ENCODE measurements around the gene CDH23. TPM values are rescaled to one million over a fixed set of nuclear protein-coding genes. Genes with fewer than 3 reads are reported as not detected.
"Not testable (repeated sequence)": the region's sequence is repeated elsewhere in the genome, so short reads cannot be mapped to it uniquely, and the experiment has no call there.

CDH23 gene
- total and polyA plus RNA-seq, 2 donors from 2014 or later = 1.1 to 6.4 TPM

GRCh38 chr10:71358277-71358676 is 38.4 kb upstream of the CDH23 start:
- Histone ChIP-seq H3K27ac (ENCODE audit: low read depth in 2 of 2, low read length in 2 of 2) (no peak overlapping the region), H3K27me3 (ENCODE audit: control insufficient read depth, insufficient read depth, low read length) (no peaks in the 10 kb centered on the region), H3K9me3 (ENCODE audit: control insufficient read depth in 2 of 3, insufficient read depth in 1 of 3, low read length in 3 of 3) (no peaks in the 10 kb centered on the region), H3K4me3 (ENCODE audit: low read length in 3 of 3) (no peak overlapping the region), H3K4me1 (ENCODE audit: control insufficient read depth in 2 of 3, insufficient read depth in 2 of 3, low read depth in 1 of 3, low read length in 3 of 3) (peaks cover 0 to 3% (median 0%) of the 10 kb centered on the region in 3 donors), H3K9ac (ENCODE audit: low read length in 3 of 3) (no peak overlapping the region), H3K36me3 (ENCODE audit: control insufficient read depth in 2 of 3, insufficient read depth in 3 of 3, low read length in 3 of 3) (peaks cover 0 to 13% (median 2%) of the 10 kb centered on the region in 3 donors)
- no peak for FAIRE-seq
- intact Hi-C loops (cut with DNase I) = no loop called here
- no peak for DNase-seq
- TF ChIP-seq CTCF (IDR thresholded peaks at IDR 0.05; ENCODE audit: borderline replicate concordance, extremely low read depth, insufficient read depth) = no peak

DNA sequence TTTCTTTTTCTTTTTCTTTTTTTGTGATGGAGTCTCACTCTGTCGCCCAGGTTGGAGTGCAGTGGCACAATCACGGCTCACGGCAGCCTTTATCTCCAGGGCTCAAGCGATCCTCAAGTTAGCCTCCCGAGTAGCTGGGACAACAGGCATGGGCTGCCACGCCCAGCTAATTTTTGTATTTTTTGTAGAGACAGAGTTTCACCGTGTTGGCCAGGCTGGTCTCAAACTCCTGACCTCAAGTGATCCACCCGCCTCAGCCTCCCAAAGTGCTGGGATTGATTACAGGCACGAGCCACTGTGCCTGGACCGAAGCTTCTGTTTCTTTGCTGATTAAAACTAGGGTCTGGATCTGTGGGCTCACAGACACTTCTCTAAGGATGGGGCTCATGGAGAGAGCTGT is 37.8 kb upstream of the CDH23 start:
- FAIRE-seq; intact Hi-C loops (cut with DNase I): not testable (repeated sequence)

DNA sequence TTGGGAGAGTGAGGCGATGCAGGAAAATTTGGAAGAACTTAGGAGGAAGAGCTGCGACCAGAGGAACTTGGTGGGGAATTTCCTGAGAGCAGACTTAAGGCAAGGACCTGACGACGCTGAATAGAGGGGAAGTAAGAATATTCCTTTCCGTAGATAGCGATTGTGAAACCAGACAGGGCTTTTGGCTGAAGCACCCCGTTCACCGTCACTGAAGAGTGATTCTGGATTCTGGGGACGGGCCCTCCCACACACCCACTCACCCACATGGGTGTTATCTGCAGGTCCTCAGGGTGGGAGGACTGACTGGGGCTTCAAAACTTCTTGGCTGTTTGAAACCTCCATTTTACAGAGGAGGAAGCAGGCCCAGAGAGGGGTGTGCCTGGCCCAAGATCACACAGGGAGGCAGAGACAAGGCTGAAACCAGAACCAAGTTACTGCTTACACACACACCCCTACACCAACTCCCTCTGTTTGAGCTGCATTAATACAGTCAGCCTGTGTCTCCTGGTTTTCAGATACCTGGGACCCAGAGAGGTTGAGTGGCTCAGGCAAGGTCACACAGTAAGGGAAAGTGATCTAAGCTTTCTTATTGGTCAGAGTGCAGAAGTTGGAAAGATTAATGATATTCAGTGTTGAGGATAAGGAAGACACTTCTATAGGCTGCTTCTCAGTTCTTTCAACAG is 37.2 kb upstream of the CDH23 start:
- Histone ChIP-seq H3K9me3 (ENCODE audit: control insufficient read depth in 2 of 3, insufficient read depth in 1 of 3, low read length in 3 of 3) (no peaks in the 10 kb centered on the region), H3K9ac (ENCODE audit: low read length in 3 of 3) (no peak overlapping the region), H3K4me1 (ENCODE audit: control insufficient read depth in 2 of 3, insufficient read depth in 2 of 3, low read depth in 1 of 3, low read length in 3 of 3) (peaks cover 0 to 3% (median 0%) of the 10 kb centered on the region in 3 donors), H3K27ac (ENCODE audit: low read depth in 2 of 2, low read length in 2 of 2) (no peak overlapping the region), H3K27me3 (ENCODE audit: control insufficient read depth, insufficient read depth, low read length) (no peaks in the 10 kb centered on the region), H3K36me3 (ENCODE audit: control insufficient read depth in 2 of 3, insufficient read depth in 3 of 3, low read length in 3 of 3) (peaks cover 0 to 11% (median 4%) of the 10 kb centered on the region in 3 donors), H3K4me3 (ENCODE audit: low read length in 3 of 3) (no peak overlapping the region)
- DNase-seq = no peak
- intact Hi-C loops (cut with DNase I) = no loop called here
- no peak for TF ChIP-seq CTCF (IDR thresholded peaks at IDR 0.05; ENCODE audit: borderline replicate concordance, extremely low read depth, insufficient read depth)
- no peak for FAIRE-seq

More for the DNA sequence above, 37.8 kb upstream of the CDH23 start:
- not testable (repeated sequence) for H3K27me3 ChIP-seq (ENCODE audit: control insufficient read depth, insufficient read depth, low read length); DNase-seq; H3K4me1 ChIP-seq (ENCODE audit: control insufficient read depth in 2 of 3, insufficient read depth in 2 of 3, low read depth in 1 of 3, low read length in 3 of 3); H3K9me3 ChIP-seq (ENCODE audit: control insufficient read depth in 2 of 3, insufficient read depth in 1 of 3, low read length in 3 of 3); H3K27ac ChIP-seq (ENCODE audit: low read depth in 2 of 2, low read length in 2 of 2); H3K4me3 ChIP-seq (ENCODE audit: low read length in 3 of 3); H3K9ac ChIP-seq (ENCODE audit: low read length in 3 of 3)
- H3K36me3 ChIP-seq (ENCODE audit: control insufficient read depth in 2 of 3, insufficient read depth in 3 of 3, low read length in 3 of 3) = peaks cover 0 to 13% (median 3%) of the 10 kb centered on the region in 3 donors

DNA sequence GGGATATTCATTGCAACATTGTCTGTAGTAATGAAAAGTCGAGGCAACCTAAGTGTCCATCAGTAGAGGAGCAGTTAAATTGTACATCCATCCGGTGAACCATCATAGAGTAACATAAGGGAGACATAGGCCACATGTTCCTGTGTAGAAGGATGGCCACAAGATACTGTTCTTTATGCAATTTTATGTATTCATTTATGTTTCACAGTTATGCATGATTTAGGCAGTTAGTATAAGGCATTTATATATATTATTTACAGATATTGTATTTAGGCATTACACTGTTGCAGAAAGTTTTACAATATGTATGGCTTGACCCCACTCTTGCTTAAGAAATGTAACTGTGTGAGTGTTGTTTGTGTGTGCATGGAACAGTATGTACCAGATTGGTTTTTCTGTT is 36.0 kb upstream of the CDH23 start:
- no peak for TF ChIP-seq CTCF (IDR thresholded peaks at IDR 0.05; ENCODE audit: borderline replicate concordance, extremely low read depth, insufficient read depth)
- H3K27me3 ChIP-seq (ENCODE audit: control insufficient read depth, insufficient read depth, low read length) = no peaks in the 10 kb centered on the region
- DNase-seq = no peak
- no peak overlapping the region for H3K9ac ChIP-seq (ENCODE audit: low read length in 3 of 3)
- H3K4me3 ChIP-seq (ENCODE audit: low read length in 3 of 3) = no peak overlapping the region
- intact Hi-C loops (cut with DNase I) = no loop called here
- no peak for FAIRE-seq
- no peak overlapping the region for H3K27ac ChIP-seq (ENCODE audit: low read depth in 2 of 2, low read length in 2 of 2)
- peaks cover 0 to 3% (median 0%) of the 10 kb centered on the region in 3 donors for H3K4me1 ChIP-seq (ENCODE audit: control insufficient read depth in 2 of 3, insufficient read depth in 2 of 3, low read depth in 1 of 3, low read length in 3 of 3)
- H3K9me3 ChIP-seq (ENCODE audit: control insufficient read depth in 2 of 3, insufficient read depth in 1 of 3, low read length in 3 of 3) = no peaks in the 10 kb centered on the region
- H3K36me3 ChIP-seq (ENCODE audit: control insufficient read depth in 2 of 3, insufficient read depth in 3 of 3, low read length in 3 of 3) = peaks cover 0 to 7% (median 2%) of the 10 kb centered on the region in 3 donors

Data from kidney (tissue), 14 donors.